ENCODE results near the gene MBOAT7.
"Not testable (repeated sequence)": the region's sequence is repeated elsewhere in the genome, so short reads cannot be mapped to it uniquely, and the experiment has no call there.

MBOAT7 gene

DNA sequence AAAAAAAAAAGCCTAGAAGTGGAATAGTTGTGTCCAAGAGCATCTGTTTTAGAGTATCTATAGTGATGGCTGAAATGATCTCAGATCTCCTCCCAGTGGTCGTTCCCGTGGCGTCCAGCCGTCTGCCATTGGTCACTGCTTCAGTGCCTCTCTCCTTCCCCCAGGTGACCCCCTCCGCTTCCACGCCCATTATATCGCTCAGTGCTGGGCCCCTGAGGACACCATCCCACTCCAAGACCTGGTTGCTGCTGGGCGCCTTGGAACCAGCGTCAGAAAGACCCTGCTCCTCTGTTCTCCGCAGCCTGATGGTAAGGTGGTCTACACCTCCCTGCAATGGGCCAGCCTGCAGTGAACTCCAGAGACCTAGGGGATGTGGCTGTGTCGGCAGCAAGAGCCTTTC is 3.6 kb upstream of the MBOAT7 start:
- Histone ChIP-seq H3K9ac (ENCODE audit: low read depth, low read length) (no peak overlapping the region), H3K36me3 (ENCODE audit: insufficient read depth, low read length) (peaks cover 17% of the 10 kb centered on the region), H3K9me3 (replicated peaks; ENCODE audit: low read length) (no peaks in the 10 kb centered on the region), H3K4me3 (ENCODE audit: low read length) (no peak overlapping the region), H3K27me3 (ENCODE audit: control insufficient read depth, insufficient read depth, low read length) (no peaks in the 10 kb centered on the region), H3K4me1 (ENCODE audit: control insufficient read depth, insufficient read depth, low read length) (peaks cover 17% of the 10 kb centered on the region), H3K4me2 (ENCODE audit: low read length) (no peak overlapping the region)

DNA sequence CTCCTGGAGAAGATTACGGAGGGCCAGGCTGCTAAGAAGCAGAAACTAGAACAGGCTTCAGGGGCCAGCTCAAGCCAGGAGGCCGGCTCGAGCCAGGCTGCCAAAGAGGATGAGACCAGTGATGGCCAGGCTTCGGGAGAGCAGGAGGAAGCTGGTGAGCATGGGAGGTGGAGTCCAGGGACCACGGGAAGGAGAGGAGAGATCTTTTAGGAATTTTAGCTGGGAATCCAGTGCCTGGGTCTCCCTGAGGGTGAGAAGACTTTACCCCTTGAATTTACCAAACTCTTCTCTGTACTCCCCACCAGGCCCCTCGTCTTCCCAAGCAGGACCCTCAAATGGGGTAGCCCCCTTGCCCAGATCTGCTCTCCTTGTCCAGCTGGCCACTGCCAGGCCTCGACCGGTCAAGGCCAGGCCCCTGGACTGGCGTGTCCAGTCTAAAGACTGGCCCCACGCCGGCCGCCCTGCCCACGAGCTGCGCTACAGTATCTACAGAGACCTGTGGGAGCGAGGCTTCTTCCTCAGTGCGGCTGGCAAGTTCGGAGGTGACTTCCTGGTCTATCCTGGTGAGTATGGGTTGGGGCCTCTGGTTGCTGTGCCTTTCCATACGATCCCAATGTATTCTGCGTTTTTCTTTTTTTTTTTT is 2.6 kb upstream of the MBOAT7 start:
- Histone ChIP-seq H3K27me3 (ENCODE audit: control insufficient read depth, insufficient read depth, low read length) (no peaks in the 10 kb centered on the region), H3K4me2 (ENCODE audit: low read length) (peak overlapping the region; percentile 92), H3K9me3 (replicated peaks; ENCODE audit: low read length) (no peaks in the 10 kb centered on the region), H3K9ac (ENCODE audit: low read depth, low read length) (peak overlapping the region; percentile 96), H3K4me3 (ENCODE audit: low read length) (peak overlapping the region; percentile 90), H3K36me3 (ENCODE audit: insufficient read depth, low read length) (peaks cover 19% of the 10 kb centered on the region), H3K4me1 (ENCODE audit: control insufficient read depth, insufficient read depth, low read length) (peaks cover 18% of the 10 kb centered on the region)

GRCh38 chr19:54191011-54191810 is 1.8 kb upstream of the MBOAT7 start, which contains the start of gene TSEN34:
Gene TSEN34, plus strand, starts transcription at chr19:54191308. Its CDS starts 57 bp downstream, at chr19:54191365.
- Histone ChIP-seq H3K36me3 (ENCODE audit: insufficient read depth, low read length) (peaks cover 26% of the 10 kb centered on the region), H3K27me3 (ENCODE audit: control insufficient read depth, insufficient read depth, low read length) (no peaks in the 10 kb centered on the region), H3K4me2 (ENCODE audit: low read length) (peak within 1 kb of the TSS; percentile 92), H3K9ac (ENCODE audit: low read depth, low read length) (peak within 1 kb of the TSS; percentile 96), H3K4me1 (ENCODE audit: control insufficient read depth, insufficient read depth, low read length) (peaks cover 18% of the 10 kb centered on the region), H3K9me3 (replicated peaks; ENCODE audit: low read length) (no peaks in the 10 kb centered on the region), H3K4me3 (ENCODE audit: low read length) (peak within 1 kb of the TSS; percentile 90)

- peak overlapping the region; percentile 96 for H3K9ac ChIP-seq (ENCODE audit: low read depth, low read length)
- no peaks in the 10 kb centered on the region for H3K27me3 ChIP-seq (ENCODE audit: control insufficient read depth, insufficient read depth, low read length)
- H3K36me3 ChIP-seq (ENCODE audit: insufficient read depth, low read length) = peaks cover 26% of the 10 kb centered on the region
- H3K4me2 ChIP-seq (ENCODE audit: low read length) = peak overlapping the region; percentile 92
- peak overlapping the region; percentile 90 for H3K4me3 ChIP-seq (ENCODE audit: low read length)
- H3K4me1 ChIP-seq (ENCODE audit: control insufficient read depth, insufficient read depth, low read length) = peaks cover 18% of the 10 kb centered on the region
- H3K9me3 ChIP-seq (replicated peaks; ENCODE audit: low read length) = no peaks in the 10 kb centered on the region
Observed at GRCh38 chr19:54190503-54191010, 1.2 kb upstream of the MBOAT7 start.

GRCh38 chr19:54189735-54190502 is 539 bp upstream of the MBOAT7 start:
- Histone ChIP-seq H3K4me2 (ENCODE audit: low read length) (peak overlapping the region; percentile 92), H3K9ac (ENCODE audit: low read depth, low read length) (peak overlapping the region; percentile 96), H3K27me3 (ENCODE audit: control insufficient read depth, insufficient read depth, low read length) (no peaks in the 10 kb centered on the region), H3K36me3 (ENCODE audit: insufficient read depth, low read length) (peaks cover 30% of the 10 kb centered on the region), H3K4me1 (ENCODE audit: control insufficient read depth, insufficient read depth, low read length) (peaks cover 18% of the 10 kb centered on the region), H3K4me3 (ENCODE audit: low read length) (peak overlapping the region; percentile 92), H3K9me3 (replicated peaks; ENCODE audit: low read length) (no peaks in the 10 kb centered on the region)

GRCh38 chr19:54188215-54188871 is 1.0 kb downstream of the MBOAT7 start:
- H3K4me2 ChIP-seq (ENCODE audit: low read length) = peak overlapping the region; percentile 87
- H3K9ac ChIP-seq (ENCODE audit: low read depth, low read length) = peak overlapping the region; percentile 96
- H3K27me3 ChIP-seq (ENCODE audit: control insufficient read depth, insufficient read depth, low read length) = no peaks in the 10 kb centered on the region
- H3K9me3 ChIP-seq (replicated peaks; ENCODE audit: low read length) = no peaks in the 10 kb centered on the region
- peak overlapping the region; percentile 92 for H3K4me3 ChIP-seq (ENCODE audit: low read length)
- peaks cover 18% of the 10 kb centered on the region for H3K4me1 ChIP-seq (ENCODE audit: control insufficient read depth, insufficient read depth, low read length)
- H3K36me3 ChIP-seq (ENCODE audit: insufficient read depth, low read length) = peaks cover 31% of the 10 kb centered on the region

DNA sequence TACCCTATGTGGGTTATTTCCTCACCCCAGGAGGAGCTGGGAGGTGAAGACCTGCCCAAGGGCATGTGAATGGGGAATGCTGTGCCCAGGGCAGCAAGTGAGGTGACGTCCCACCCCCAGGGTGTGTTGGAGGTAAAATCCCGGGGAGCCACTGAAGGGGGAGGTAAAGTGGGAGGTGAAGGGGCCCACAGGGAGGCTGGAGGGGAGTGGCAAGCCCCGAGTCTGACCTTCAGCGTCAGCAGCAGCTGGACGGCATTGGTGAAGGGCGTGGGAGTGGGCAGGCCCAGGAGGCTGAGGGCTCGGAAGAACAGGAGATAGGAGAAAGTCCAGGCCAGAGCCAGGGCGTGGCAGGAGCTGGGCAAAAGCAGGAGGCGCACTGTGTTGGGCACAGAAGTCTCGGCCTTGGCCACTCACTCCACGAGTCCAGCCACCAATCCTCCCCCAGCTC is 2.4 kb downstream of the MBOAT7 start:
- no peak overlapping the region for H3K9ac ChIP-seq (ENCODE audit: low read depth, low read length)
- peaks cover 25% of the 10 kb centered on the region for H3K36me3 ChIP-seq (ENCODE audit: insufficient read depth, low read length)
- H3K4me1 ChIP-seq (ENCODE audit: control insufficient read depth, insufficient read depth, low read length) = peaks cover 11% of the 10 kb centered on the region
- no peak overlapping the region for H3K4me3 ChIP-seq (ENCODE audit: low read length)
- H3K4me2 ChIP-seq (ENCODE audit: low read length) = no peak overlapping the region
- H3K9me3 ChIP-seq (replicated peaks; ENCODE audit: low read length) = no peaks in the 10 kb centered on the region
- H3K27me3 ChIP-seq (ENCODE audit: control insufficient read depth, insufficient read depth, low read length) = no peaks in the 10 kb centered on the region

- H3K4me1 ChIP-seq (ENCODE audit: control insufficient read depth, insufficient read depth, low read length) = peaks cover 7% of the 10 kb centered on the region
- H3K36me3 ChIP-seq (ENCODE audit: insufficient read depth, low read length) = peaks cover 25% of the 10 kb centered on the region
- no peak overlapping the region for H3K4me2 ChIP-seq (ENCODE audit: low read length)
- no peaks in the 10 kb centered on the region for H3K9me3 ChIP-seq (replicated peaks; ENCODE audit: low read length)
- H3K9ac ChIP-seq (ENCODE audit: low read depth, low read length) = no peak overlapping the region
- no peak overlapping the region for H3K4me3 ChIP-seq (ENCODE audit: low read length)
- H3K27me3 ChIP-seq (ENCODE audit: control insufficient read depth, insufficient read depth, low read length) = no peaks in the 10 kb centered on the region
Observed at GRCh38 chr19:54186351-54186750, 3.0 kb downstream of the MBOAT7 start.

GRCh38 chr19:54183431-54183830 is 5.9 kb downstream of the MBOAT7 start:
- no peak overlapping the region for H3K4me3 ChIP-seq (ENCODE audit: low read length)
- H3K27me3 ChIP-seq (ENCODE audit: control insufficient read depth, insufficient read depth, low read length) = no peaks in the 10 kb centered on the region
- peaks cover 46% of the 10 kb centered on the region for H3K36me3 ChIP-seq (ENCODE audit: insufficient read depth, low read length)
- H3K9ac ChIP-seq (ENCODE audit: low read depth, low read length) = no peak overlapping the region
- H3K9me3 ChIP-seq (replicated peaks; ENCODE audit: low read length) = no peaks in the 10 kb centered on the region
- H3K4me1 ChIP-seq (ENCODE audit: control insufficient read depth, insufficient read depth, low read length) = peaks cover 5% of the 10 kb centered on the region
- H3K4me2 ChIP-seq (ENCODE audit: low read length) = no peak overlapping the region

- H3K4me1 ChIP-seq (ENCODE audit: control insufficient read depth, insufficient read depth, low read length); H3K4me2 ChIP-seq (ENCODE audit: low read length); H3K9me3 ChIP-seq (replicated peaks; ENCODE audit: low read length); H3K4me3 ChIP-seq (ENCODE audit: low read length); H3K9ac ChIP-seq (ENCODE audit: low read depth, low read length); H3K27me3 ChIP-seq (ENCODE audit: control insufficient read depth, insufficient read depth, low read length): not testable (repeated sequence)
- H3K36me3 ChIP-seq (ENCODE audit: insufficient read depth, low read length) = peaks cover 46% of the 10 kb centered on the region
Observed at GRCh38 chr19:54181894-54182293, 7.5 kb downstream of the MBOAT7 start.

- no peak overlapping the region for H3K9ac ChIP-seq (ENCODE audit: low read depth, low read length)
- no peaks in the 10 kb centered on the region for H3K9me3 ChIP-seq (replicated peaks; ENCODE audit: low read length)
- H3K4me1 ChIP-seq (ENCODE audit: control insufficient read depth, insufficient read depth, low read length) = no peaks in the 10 kb centered on the region
- no peaks in the 10 kb centered on the region for H3K27me3 ChIP-seq (ENCODE audit: control insufficient read depth, insufficient read depth, low read length)
- H3K4me3 ChIP-seq (ENCODE audit: low read length) = no peak overlapping the region
- H3K36me3 ChIP-seq (ENCODE audit: insufficient read depth, low read length) = peaks cover 46% of the 10 kb centered on the region
- H3K4me2 ChIP-seq (ENCODE audit: low read length) = no peak overlapping the region
Observed at GRCh38 chr19:54180691-54181091, 8.7 kb downstream of the MBOAT7 start.

Data from skeletal muscle satellite cell (primary cell).